Measurements from ENCODE around the gene METTL9.

DNA sequence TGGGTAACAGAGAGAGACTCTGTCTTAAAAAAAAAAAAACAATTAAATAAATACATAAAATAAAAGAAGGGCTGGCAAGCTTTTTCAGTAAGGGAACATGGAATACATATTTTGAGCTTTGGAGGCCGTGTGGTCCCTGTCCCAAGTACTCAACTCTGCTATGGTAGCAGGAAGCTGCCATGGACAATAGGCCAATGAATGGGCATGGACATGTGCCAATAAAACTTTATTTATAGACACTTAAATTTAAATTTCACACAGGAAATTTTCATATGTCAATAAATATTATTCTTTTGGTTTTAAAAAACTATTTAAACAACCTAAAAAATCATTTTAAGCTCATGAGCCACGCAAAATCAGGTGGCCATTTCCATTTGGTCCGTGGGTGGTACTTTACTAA lies 68.2 kb downstream of the METTL9 start:
- TF ChIP-seq MAFF (IDR thresholded peaks at IDR 0.05; ENCODE audit: low read depth, low read length) (no peak), GABPA (IDR thresholded peaks at IDR 0.05; ENCODE audit: low read depth, low read length) (no peak), GABPA (CRISPR knock-in tag; IDR thresholded peaks at IDR 0.05; ENCODE audit: low read depth) (no peak), PLRG1 (conservative IDR thresholded peaks at IDR 0.05) (no peak), SIN3A (IDR thresholded peaks at IDR 0.05; ENCODE audit: borderline replicate concordance, low read depth, low read length) (no peak), NR1H2 (CRISPR knock-in tag; IDR thresholded peaks at IDR 0.05; ENCODE audit: borderline replicate concordance, low read depth) (no peak), ZNF17 (CRISPR knock-in tag; IDR thresholded peaks at IDR 0.05) (no peak), ZNF224 (CRISPR knock-in tag; IDR thresholded peaks at IDR 0.05) (no peak), MNT (IDR thresholded peaks at IDR 0.05) (no peak), ZNF768 (CRISPR knock-in tag; IDR thresholded peaks at IDR 0.05) (no peak), MXI1 (IDR thresholded peaks at IDR 0.05; ENCODE audit: borderline replicate concordance, low read depth, low read length) (no peak)
- TF ChIP-seq, protein P1, sequence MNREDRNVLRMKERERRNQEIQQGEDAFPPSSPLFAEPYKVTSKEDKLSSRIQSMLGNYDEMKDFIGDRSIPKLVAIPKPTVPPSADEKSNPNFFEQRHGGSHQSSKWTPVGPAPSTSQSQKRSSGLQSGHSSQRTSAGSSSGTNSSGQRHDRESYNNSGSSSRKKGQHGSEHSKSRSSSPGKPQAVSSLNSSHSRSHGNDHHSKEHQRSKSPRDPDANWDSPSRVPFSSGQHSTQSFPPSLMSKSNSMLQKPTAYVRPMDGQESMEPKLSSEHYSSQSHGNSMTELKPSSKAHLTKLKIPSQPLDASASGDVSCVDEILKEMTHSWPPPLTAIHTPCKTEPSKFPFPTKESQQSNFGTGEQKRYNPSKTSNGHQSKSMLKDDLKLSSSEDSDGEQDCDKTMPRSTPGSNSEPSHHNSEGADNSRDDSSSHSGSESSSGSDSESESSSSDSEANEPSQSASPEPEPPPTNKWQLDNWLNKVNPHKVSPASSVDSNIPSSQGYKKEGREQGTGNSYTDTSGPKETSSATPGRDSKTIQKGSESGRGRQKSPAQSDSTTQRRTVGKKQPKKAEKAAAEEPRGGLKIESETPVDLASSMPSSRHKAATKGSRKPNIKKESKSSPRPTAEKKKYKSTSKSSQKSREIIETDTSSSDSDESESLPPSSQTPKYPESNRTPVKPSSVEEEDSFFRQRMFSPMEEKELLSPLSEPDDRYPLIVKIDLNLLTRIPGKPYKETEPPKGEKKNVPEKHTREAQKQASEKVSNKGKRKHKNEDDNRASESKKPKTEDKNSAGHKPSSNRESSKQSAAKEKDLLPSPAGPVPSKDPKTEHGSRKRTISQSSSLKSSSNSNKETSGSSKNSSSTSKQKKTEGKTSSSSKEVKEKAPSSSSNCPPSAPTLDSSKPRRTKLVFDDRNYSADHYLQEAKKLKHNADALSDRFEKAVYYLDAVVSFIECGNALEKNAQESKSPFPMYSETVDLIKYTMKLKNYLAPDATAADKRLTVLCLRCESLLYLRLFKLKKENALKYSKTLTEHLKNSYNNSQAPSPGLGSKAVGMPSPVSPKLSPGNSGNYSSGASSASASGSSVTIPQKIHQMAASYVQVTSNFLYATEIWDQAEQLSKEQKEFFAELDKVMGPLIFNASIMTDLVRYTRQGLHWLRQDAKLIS (CRISPR knock-in tag; IDR thresholded peaks at IDR 0.05): no peak
- TF ChIP-seq, protein P2, sequence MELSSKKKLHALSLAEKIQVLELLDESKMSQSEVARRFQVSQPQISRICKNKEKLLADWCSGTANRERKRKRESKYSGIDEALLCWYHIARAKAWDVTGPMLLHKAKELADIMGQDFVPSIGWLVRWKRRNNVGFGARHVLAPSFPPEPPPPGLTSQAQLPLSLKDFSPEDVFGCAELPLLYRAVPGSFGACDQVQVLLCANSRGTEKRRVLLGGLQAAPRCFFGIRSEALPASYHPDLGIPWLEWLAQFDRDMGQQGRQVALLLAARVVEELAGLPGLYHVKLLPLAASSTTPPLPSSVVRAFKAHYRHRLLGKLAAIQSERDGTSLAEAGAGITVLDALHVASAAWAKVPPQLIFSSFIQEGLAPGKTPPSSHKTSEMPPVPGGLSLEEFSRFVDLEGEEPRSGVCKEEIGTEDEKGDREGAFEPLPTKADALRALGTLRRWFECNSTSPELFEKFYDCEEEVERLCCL (CRISPR knock-in tag; IDR thresholded peaks at IDR 0.05; ENCODE audit: borderline replicate concordance): no peak
- TF ChIP-seq, protein P3, sequence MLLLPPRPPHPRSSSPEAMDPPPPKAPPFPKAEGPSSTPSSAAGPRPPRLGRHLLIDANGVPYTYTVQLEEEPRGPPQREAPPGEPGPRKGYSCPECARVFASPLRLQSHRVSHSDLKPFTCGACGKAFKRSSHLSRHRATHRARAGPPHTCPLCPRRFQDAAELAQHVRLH (CRISPR knock-in tag; IDR thresholded peaks at IDR 0.05; ENCODE audit: borderline replicate concordance, low read depth): no peak

All from HepG2 (cell line).